Measurements from ENCODE around the gene PCDHGA7. TPM values are rescaled to one million over a fixed set of nuclear protein-coding genes. Genes with fewer than 3 reads are reported as not detected.

The PCDHGA7 gene
- total RNA-seq, 1 donor from 2014 or later, result 4.0 TPM

DNA sequence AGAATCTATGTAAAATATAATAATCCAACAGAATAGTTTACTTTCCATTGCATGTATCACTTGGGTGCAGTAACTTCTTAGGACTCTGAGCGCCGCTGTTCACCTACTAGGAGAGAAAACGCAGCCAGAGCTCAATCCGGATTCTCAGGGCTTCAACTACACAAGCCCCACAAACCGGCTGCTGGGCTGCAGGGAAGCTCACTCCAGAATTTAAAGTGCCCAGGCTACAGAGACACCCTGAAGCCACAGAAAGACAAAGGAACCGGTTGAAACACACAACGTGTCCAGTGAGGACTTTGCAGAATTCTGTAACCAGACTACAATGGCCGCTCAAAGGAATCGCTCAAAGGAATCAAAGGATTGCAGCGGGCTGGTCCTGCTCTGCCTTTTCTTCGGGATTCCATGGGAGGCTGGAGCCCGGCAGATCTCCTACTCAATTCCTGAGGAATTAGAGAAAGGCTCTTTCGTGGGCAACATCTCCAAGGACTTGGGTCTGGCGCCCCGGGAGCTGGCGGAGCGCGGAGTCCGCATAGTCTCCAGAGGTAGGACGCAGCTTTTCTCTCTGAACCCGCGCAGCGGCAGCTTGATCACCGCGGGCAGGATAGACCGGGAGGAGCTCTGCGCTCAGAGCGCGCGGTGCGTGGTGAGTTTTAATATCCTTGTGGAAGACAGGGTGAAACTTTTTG, 30.5 kb downstream of the PCDHGA7 start, which contains the start of gene PCDHGA10:
TSS of gene PCDHGA10 (plus strand) at position 134 of the 686 bp plus-strand sequence. CDS start at position 323, 189 bp downstream.

DNA sequence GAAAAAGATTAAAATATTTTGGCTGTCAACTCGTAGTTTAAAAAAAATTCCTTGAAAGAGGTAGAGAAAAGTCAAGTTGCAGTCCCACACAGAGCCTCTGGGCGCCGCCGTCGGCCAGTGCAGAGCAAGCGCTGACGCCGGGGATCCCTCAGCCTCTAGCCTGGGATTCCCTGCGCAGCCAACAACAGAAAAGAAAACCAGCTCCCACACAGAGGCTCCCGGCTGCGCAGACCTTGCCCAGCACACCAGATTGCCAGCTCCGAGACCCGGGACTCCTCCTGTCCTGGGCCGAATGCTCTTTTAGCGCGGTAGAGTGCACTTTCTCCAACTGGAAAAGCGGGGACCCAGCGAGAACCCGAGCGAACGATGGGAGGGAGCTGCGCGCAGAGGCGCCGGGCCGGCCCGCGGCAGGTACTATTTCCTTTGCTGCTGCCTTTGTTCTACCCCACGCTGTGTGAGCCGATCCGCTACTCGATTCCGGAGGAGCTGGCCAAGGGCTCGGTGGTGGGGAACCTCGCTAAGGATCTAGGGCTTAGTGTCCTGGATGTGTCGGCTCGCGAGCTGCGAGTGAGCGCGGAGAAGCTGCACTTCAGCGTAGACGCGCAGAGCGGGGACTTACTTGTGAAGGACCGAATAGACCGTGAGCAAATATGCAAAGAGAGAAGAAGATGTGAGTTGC, 35.1 kb downstream of the PCDHGA7 start, which contains the start of gene PCDHGB7:
TSS of gene PCDHGB7 (plus strand) at position 184 of the 679 bp plus-strand sequence. CDS start at position 367, 183 bp downstream.

DNA sequence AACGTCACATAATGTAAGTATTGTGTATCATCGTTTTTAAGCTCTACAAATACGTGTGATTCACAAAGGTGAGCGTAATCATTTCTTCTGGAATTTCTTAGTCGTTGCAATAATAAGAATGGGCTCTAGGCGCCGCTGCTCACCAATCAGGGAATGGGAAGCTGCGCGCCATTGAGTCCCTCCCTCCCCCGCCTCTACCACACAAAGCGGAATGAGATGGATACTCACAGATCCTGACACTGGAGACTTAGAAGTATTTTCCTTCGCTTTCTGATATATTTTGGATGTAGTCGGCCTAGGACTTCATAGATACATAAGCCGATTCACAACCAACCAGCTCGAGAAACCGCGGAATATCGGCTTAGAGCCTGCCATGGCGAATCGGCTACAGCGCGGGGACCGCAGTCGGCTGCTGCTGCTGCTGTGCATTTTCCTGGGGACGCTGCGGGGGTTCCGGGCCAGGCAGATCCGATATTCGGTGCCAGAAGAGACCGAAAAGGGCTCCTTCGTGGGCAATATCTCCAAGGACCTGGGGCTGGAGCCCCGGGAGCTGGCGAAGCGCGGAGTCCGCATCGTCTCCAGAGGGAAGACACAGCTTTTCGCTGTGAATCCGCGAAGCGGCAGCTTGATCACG, 38.4 kb downstream of the PCDHGA7 start, which contains the start of gene PCDHGA11:
TSS of gene PCDHGA11 (plus strand) at position 197 of the 634 bp plus-strand sequence. CDS start at position 374, 177 bp downstream.

DNA sequence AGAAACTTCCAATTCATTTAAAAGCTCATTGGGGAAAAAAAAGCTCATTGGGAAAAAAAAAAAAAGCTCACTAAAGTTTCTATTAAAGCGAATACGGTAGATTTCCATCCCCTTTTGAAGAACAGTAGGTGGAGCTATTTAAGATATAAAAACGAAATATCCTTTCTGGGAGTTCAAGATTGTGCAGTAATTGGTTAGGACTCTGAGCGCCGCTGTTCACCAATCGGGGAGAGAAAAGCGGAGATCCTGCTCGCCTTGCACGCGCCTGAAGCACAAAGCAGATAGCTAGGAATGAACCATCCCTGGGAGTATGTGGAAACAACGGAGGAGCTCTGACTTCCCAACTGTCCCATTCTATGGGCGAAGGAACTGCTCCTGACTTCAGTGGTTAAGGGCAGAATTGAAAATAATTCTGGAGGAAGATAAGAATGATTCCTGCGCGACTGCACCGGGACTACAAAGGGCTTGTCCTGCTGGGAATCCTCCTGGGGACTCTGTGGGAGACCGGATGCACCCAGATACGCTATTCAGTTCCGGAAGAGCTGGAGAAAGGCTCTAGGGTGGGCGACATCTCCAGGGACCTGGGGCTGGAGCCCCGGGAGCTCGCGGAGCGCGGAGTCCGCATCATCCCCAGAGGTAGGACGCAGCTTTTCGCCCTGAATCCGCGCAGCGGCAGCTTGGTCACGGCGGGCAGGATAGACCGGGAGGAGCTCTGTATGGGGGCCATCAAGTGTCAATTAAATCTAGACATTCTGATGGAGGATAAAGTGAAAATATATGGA, 48.0 kb downstream of the PCDHGA7 start, which contains the start of gene PCDHGA12:
TSS of gene PCDHGA12 (plus strand) at position 176 of the 782 bp plus-strand sequence. CDS start at position 429, 253 bp downstream.

Other genes starting within 250 kb of the PCDHGA7 start
- gene PCDHB5, start 247.5 kb upstream of the PCDHGA7 start, total RNA-seq, result 0.22 and 0.50 TPM in 2 replicates
- gene PCDHB6, start 232.7 kb upstream of the PCDHGA7 start, total RNA-seq, result under 0.01 TPM in 2 replicates
- 0.11 and 0.12 TPM in 2 replicates for gene PCDHB7, start 210.1 kb upstream of the PCDHGA7 start, total RNA-seq
- 0.11 and 0.25 TPM in 2 replicates for gene PCDHB8, start 205.0 kb upstream of the PCDHGA7 start, total RNA-seq
- gene PCDHB16, start 200.4 kb upstream of the PCDHGA7 start, total RNA-seq, result 0.12 and 0.33 TPM in 2 replicates
- under 0.01 TPM in 2 replicates for gene PCDHB9, start 195.6 kb upstream of the PCDHGA7 start, total RNA-seq
- gene PCDHB10, start 190.4 kb upstream of the PCDHGA7 start, total RNA-seq, result 0.11 and 0.12 TPM in 2 replicates
- gene PCDHB11, start 183.1 kb upstream of the PCDHGA7 start, total RNA-seq, result under 0.01 TPM in 1 of 2 replicates, not detected in the other
- under 0.01 and 0.12 TPM in 2 replicates for gene PCDHB12, start 174.0 kb upstream of the PCDHGA7 start, total RNA-seq
- under 0.01 and 0.12 TPM in 2 replicates for gene PCDHB13, start 168.8 kb upstream of the PCDHGA7 start, total RNA-seq
- 0.11 and 0.12 TPM in 2 replicates for gene PCDHB14, start 159.4 kb upstream of the PCDHGA7 start, total RNA-seq
- under 0.01 and 0.37 TPM in 2 replicates for gene PCDHB15, start 137.3 kb upstream of the PCDHGA7 start, total RNA-seq
- gene SLC25A2, start 78.7 kb upstream of the PCDHGA7 start, total RNA-seq, result 0.50 and 0.66 TPM in 2 replicates
- gene TAF7, start 62.0 kb upstream of the PCDHGA7 start, total RNA-seq, result 86.1 and 88.3 TPM in 2 replicates
- 0.22 and 0.62 TPM in 2 replicates for gene PCDHGA1, start 52.2 kb upstream of the PCDHGA7 start, total RNA-seq
- 0.89 and 2.2 TPM in 2 replicates for gene PCDHGA2, start 44.0 kb upstream of the PCDHGA7 start, total RNA-seq
- gene PCDHGA3, start 38.9 kb upstream of the PCDHGA7 start, total RNA-seq, result 0.22 and 0.87 TPM in 2 replicates
- gene PCDHGB1, start 32.6 kb upstream of the PCDHGA7 start, total RNA-seq, result 0.44 and 1.2 TPM in 2 replicates
- gene PCDHGA4, start 27.7 kb upstream of the PCDHGA7 start, total RNA-seq, result 2.2 and 5.2 TPM in 2 replicates
- 1.2 and 1.7 TPM in 2 replicates for gene PCDHGB2, start 22.7 kb upstream of the PCDHGA7 start, total RNA-seq
- 0.55 and 0.87 TPM in 2 replicates for gene PCDHGA5, start 18.6 kb upstream of the PCDHGA7 start, total RNA-seq
- 2.3 and 4.2 TPM in 2 replicates for gene PCDHGB3, start 12.5 kb upstream of the PCDHGA7 start, total RNA-seq
- gene PCDHGA6, start 8.9 kb upstream of the PCDHGA7 start, total RNA-seq, result 1.7 and 3.2 TPM in 2 replicates
- 11.3 and 20.9 TPM in 2 replicates for gene PCDHGB4, start 5.0 kb downstream of the PCDHGA7 start, total RNA-seq
- gene PCDHGA8, start 9.9 kb downstream of the PCDHGA7 start, total RNA-seq, result 1.1 and 2.4 TPM in 2 replicates
- 16.2 and 25.0 TPM in 2 replicates for gene PCDHGB5, start 15.2 kb downstream of the PCDHGA7 start, total RNA-seq
- gene PCDHGA9, start 20.0 kb downstream of the PCDHGA7 start, total RNA-seq, result 4.0 and 4.2 TPM in 2 replicates
- 2.4 and 2.9 TPM in 2 replicates for gene PCDHGB6, start 25.3 kb downstream of the PCDHGA7 start, total RNA-seq
- 4.9 and 5.2 TPM in 2 replicates for gene PCDHGA10, start 30.2 kb downstream of the PCDHGA7 start, total RNA-seq
- gene PCDHGB7, start 34.9 kb downstream of the PCDHGA7 start, total RNA-seq, result 6.0 and 7.4 TPM in 2 replicates
- 11.7 and 13.6 TPM in 2 replicates for gene PCDHGA11, start 38.3 kb downstream of the PCDHGA7 start, total RNA-seq
- gene PCDHGA12, start 47.8 kb downstream of the PCDHGA7 start, total RNA-seq, result 15.5 and 21.5 TPM in 2 replicates
- gene PCDHGC3, start 93.2 kb downstream of the PCDHGA7 start, total RNA-seq, result 39.6 and 44.7 TPM in 2 replicates
- gene PCDHGC4, start 102.3 kb downstream of the PCDHGA7 start, total RNA-seq, result 2.2 and 2.4 TPM in 2 replicates
- 2.3 and 2.9 TPM in 2 replicates for gene PCDHGC5, start 106.3 kb downstream of the PCDHGA7 start, total RNA-seq
- gene DIAPH1, start 236.3 kb downstream of the PCDHGA7 start, total RNA-seq, result 24.2 and 41.1 TPM in 2 replicates